GM21390 (cell line): ENCODE results near the gene CEP85.
"Not testable (repeated sequence)": the region's sequence is repeated elsewhere in the genome, so short reads cannot be mapped to it uniquely, and the experiment has no call there.

ENCODE experiments used
- ATAC-seq: cut with Tn5 transposase; IDR thresholded peaks from one replicate; pipeline ENCODE4 v1.9.1; 2021; ENCODE audit not compliant: unreplicated experiment

Gene CEP85

DNA sequence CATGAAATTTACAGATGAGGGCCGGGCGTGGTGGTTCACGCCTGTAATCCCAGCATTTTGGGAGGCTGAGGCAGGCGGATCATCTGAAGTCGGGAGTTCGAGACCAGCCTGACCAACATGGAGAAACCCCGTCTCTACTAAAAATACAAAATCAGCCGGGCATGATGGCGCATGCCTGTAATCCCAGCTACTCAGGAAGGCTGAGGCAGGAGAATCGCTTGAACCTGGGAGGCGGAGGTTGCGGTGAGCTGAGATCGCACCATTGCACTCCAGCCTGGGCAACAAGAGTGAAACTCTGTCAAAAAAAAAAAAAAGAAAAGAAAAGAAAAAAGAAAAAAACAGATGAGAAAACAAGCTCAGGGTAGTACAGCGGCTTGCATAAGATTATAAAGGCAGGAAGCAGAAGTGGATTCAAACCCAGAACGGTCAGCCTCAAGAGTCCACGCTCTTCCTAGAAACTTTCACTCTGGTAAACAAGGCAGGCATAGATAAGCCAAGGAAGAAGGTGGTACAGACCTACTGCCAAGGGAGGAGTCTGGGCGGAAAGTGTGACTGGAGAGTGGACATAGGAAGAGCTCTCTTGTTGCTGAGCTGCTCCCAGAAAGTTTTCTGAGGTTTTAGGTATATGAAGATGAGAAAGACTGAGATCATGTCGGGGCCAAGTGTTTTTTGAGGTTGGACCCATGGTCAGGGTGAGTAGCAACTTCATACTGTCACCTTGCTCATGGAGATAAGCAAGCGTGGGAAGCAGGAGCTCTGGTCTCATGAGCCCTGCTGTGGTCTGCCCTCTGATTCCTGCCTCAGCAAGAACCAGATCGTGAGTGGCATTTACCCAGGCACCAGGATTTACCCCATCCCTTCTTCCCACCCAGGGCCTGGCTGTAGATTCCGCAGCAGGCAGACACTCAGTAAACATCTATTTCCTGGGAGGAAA lies 74.2 kb downstream of the CEP85 start:
- not testable (repeated sequence) for ATAC-seq

GRCh38 chr1:26314501-26314900 lies 80.5 kb downstream of the CEP85 start:
- ATAC-seq, result no peak

- no peak for ATAC-seq
Measured at GRCh38 chr1:26315874-26316850, 82.2 kb downstream of the CEP85 start.

DNA sequence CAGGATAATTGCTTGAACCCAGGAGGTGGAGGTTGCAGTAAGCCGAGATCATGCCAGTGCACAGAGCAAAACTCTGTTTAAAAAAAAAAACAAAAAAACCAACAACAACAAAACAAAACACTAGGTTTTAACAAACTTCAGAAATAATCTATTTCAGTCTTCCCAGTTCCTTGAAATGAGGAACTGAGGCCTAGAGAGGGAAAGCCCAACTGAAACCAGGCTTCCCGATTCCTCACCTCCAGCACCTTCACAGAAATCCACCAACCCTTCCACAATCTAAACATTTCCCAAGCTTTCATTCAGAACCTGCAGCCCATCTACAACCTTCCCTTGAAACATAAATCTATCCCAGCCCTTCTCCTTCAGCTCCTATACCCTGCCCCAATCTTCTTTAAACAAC lies 83.1 kb downstream of the CEP85 start:
- no peak for ATAC-seq

- ATAC-seq, result no peak
Measured at GRCh38 chr1:26317612-26318337, 83.8 kb downstream of the CEP85 start, which contains the start of gene CD52. TSS of gene CD52 (plus strand) at chr1:26317958. CDS start at chr1:26318018, 60 bp downstream.

DNA sequence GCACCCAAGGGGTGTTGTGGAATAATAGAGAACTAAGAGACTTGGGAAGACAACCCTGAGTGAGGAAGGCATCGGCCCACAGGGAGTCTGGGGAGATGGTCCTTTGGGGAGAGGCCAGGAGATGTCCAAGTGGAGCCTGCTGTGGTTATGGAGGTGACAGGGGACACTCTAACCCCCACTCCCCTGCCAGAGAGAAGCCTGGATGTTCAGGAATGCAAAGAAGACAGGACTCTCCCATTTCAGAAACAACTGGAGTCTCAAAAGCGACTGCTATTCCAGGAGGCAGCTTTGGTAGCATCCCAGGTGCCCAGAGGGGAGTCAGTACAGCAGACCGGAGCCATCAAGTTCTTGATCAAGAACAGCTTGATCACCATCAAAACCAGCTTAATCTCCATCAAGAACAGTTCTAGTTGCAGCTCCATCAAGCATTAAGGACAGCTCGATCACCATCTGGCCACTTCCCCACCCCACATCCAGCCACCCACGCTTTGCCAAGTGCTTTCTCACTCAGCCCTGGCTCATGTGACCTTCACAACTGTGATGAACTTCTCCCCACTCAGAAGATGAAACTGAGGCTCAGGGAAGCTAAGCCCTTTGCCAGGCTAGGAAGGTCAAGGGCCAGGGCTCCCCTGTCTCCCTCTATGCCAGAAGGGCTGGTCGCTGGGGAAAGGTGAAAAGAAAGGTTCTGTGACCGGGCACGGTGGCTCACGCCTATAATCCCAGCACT lies 84.5 kb downstream of the CEP85 start:
- no peak for ATAC-seq

DNA sequence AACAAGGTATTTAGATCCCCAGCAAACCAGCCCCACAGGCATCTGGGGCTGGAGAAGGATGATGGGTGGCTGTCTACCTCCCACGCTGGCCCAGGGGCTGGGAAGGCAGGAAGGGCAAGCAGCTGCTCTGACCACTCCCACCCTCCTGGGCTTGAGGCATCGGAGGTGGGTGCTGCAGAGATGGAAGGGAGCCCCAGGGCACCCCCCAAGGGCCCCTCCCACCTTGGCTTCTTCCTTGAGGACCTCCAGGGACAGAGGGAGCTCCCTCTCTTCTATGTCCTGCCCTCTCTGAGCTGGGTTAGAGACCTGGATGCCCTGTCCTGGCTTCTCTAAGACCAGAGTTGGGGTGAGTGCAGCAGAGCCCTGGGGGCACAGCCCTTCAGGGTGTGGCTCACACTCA lies 86.9 kb downstream of the CEP85 start:
- ATAC-seq, result no peak

GRCh38 chr1:26321315-26322041 lies 87.5 kb downstream of the CEP85 start:
- peak; percentile 34 for ATAC-seq

DNA sequence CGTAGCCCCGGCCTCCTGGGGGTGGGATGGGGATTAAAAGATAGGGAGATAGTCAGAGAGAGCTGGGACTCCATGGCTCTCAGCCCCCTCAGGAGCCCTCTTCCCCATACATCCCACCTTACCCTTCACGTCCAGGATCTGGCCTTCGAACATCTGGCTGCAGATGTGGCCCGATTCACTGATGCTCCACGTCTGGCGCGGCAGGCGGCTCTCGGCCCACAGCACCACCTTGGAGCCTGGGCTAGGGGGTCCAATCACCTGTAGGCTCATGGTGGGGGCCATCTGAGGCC lies 88.0 kb downstream of the CEP85 start:
- no peak for ATAC-seq

DNA sequence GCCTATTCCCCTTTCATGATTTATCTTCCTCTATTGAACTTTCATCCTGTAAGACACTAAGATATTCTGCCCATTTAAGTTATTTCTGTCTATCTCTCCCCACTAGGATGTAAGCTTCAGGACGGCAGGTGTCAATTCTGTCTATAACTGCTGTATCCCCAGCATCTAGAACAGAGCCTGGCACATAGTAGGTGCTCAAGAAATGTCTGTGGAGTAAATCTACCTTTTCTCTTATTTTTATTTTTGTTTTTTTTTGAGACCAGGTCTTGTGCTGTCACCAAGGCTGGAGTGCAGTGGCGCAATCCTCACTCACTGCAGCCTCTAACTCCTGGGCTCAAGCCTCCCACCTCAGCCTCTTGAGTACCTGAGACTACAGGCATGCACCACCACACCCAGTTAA lies 89.4 kb downstream of the CEP85 start:
- ATAC-seq, result no peak

DNA sequence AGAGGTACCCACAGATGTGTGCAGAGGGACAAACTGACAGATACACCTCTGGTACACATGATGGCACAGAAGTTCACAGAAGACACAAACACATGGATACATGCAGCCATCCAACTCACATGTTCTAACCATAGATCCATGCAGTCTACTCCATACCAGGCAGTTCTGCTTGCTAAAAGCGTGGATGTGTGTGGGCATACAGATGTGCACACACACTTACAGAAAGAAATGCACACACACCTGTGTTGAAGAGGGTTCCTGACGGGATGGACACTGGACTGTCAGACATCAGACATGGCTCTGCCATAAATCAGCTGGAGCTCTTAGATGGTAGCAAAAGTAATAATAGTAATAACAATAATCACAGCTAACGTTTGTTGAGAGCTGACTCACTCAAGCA lies 90.5 kb downstream of the CEP85 start:
- ATAC-seq, result no peak

DNA sequence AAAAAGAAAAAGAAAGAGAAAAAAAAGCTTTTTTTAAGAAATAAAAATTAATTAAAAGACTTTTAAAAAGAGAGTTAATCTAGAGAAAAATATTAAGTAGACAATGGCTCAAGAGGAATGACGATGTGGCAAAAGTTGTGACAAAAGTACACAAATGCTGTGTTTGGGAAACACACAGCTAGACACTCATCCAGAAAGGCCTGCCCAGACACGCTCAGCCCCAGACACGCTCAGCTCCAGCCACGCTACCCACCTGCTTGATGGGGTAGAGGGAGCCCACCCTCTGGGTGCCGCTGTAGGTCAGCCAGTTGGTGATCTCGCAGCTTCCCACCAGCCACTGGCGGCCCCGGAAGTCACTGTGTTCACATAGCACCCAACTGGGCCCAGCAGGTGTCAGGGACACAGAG lies 94.0 kb downstream of the CEP85 start:
- ATAC-seq, result no peak
